Measurements from ENCODE around the gene GABRR2.

DNA sequence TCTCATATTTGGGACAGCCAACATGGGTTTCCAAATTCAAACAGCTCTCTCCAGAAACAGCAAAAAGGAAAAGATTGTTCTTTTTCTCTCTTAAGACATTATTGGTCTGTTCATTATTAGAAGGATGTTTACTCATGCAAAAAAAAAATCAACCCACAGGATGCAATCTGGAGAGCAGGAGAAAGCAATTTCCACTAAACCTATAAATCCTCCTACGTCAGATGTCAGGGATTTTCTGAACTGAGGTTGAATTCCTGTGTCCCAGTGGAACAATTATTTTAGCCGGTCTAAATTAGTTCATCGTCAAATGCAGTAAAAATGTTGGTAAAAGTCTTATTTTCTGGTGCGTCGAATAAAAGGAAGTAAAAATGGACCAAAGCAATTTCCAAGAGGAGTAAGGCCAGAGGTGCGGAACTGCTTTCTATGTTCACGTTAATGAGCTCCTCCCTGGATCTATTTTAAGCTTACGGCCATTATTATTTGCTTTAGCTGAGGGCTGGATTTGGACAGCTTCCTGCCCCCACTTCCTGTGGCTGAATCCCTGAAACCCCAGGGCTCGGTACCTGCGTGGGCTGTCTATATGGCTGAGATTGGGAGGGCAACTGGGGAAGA, 97.7 kb downstream of the GABRR2 start, which contains the start of gene GABRR1:
- TF ChIP-seq CTCF (IDR thresholded peaks at IDR 0.05; ENCODE audit: poor library complexity, severe bottlenecking) (no peak), EZH2 (IDR thresholded peaks at IDR 0.05; ENCODE audit: borderline replicate concordance, insufficient read depth, low read length, poor library complexity, severe bottlenecking) (no peak), POLR2AphosphoS5 (IDR thresholded peaks at IDR 0.05) (no peak), EP300 (conservative IDR thresholded peaks at IDR 0.05; ENCODE audit: poor library complexity, severe bottlenecking) (no peak), RAD21 (conservative IDR thresholded peaks at IDR 0.05) (no peak), MXI1 (conservative IDR thresholded peaks at IDR 0.05; ENCODE audit: poor library complexity, severe bottlenecking) (no peak), TAF1 (IDR thresholded peaks at IDR 0.05; ENCODE audit: low read depth) (no peak)
- TF ChIP-seq, protein P1, sequence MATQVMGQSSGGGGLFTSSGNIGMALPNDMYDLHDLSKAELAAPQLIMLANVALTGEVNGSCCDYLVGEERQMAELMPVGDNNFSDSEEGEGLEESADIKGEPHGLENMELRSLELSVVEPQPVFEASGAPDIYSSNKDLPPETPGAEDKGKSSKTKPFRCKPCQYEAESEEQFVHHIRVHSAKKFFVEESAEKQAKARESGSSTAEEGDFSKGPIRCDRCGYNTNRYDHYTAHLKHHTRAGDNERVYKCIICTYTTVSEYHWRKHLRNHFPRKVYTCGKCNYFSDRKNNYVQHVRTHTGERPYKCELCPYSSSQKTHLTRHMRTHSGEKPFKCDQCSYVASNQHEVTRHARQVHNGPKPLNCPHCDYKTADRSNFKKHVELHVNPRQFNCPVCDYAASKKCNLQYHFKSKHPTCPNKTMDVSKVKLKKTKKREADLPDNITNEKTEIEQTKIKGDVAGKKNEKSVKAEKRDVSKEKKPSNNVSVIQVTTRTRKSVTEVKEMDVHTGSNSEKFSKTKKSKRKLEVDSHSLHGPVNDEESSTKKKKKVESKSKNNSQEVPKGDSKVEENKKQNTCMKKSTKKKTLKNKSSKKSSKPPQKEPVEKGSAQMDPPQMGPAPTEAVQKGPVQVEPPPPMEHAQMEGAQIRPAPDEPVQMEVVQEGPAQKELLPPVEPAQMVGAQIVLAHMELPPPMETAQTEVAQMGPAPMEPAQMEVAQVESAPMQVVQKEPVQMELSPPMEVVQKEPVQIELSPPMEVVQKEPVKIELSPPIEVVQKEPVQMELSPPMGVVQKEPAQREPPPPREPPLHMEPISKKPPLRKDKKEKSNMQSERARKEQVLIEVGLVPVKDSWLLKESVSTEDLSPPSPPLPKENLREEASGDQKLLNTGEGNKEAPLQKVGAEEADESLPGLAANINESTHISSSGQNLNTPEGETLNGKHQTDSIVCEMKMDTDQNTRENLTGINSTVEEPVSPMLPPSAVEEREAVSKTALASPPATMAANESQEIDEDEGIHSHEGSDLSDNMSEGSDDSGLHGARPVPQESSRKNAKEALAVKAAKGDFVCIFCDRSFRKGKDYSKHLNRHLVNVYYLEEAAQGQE (IDR thresholded peaks at IDR 0.05; ENCODE audit: borderline replicate concordance) = no peak
